Measurements from ENCODE around the gene SLC46A3.

GRCh38 chr13:28716511-28716910 is 2.3 kb downstream of the SLC46A3 start:
- TF ChIP-seq POLR2A (IDR thresholded peaks at IDR 0.05; ENCODE audit: low read length) (no peak), GATA1 (IDR thresholded peaks at IDR 0.05; ENCODE audit: low read depth, low read length) (no peak)

Measured in erythroblast (primary cell).